C4-2B (cell line): ENCODE data around the gene ARHGAP15.
A peak's percentile ranks its signal among the peaks of the same experiment; 100 is the strongest.

Experiments used
- H3K27ac ChIP-seq: fragments of 450-650 bp; 2 replicates; pipeline ENCODE4 v1.5.1; 2017
- CTCF ChIP-seq: fragments of 450-650 bp; conservative IDR thresholded peaks from 2 replicates; pipeline ENCODE4 v1.5.1; 2017; ENCODE audit warnings: mild to moderate bottlenecking
- ZFX ChIP-seq: fragments of 450-650 bp; IDR thresholded peaks from 2 replicates; pipeline ENCODE4 v1.6.1; 2017

The ARHGAP15 gene

GRCh38 chr2:143226714-143227541 is 97.7 kb downstream of the ARHGAP15 start:
- no peak overlapping the region for H3K27ac ChIP-seq
- TF ChIP-seq ZFX: no peak
- TF ChIP-seq CTCF: no peak

- TF ChIP-seq ZFX: no peak
- H3K27ac ChIP-seq: no peak overlapping the region
These were observed 100.2 kb downstream of the ARHGAP15 start for GRCh38 chr2:143229411-143229810.

GRCh38 chr2:143229952-143230351 is 100.7 kb downstream of the ARHGAP15 start:
- TF ChIP-seq CTCF: no peak
- no peak for TF ChIP-seq ZFX
- no peak overlapping the region for H3K27ac ChIP-seq

- TF ChIP-seq ZFX (no peak), CTCF (0 out of 2 replicates have a peak, but pooled peaks have one; percentile 11)
- no peak overlapping the region for H3K27ac ChIP-seq
These were observed 101.5 kb downstream of the ARHGAP15 start for GRCh38 chr2:143230506-143231253.

GRCh38 chr2:143231254-143231645 is 102.0 kb downstream of the ARHGAP15 start:
- TF ChIP-seq CTCF: no peak
- TF ChIP-seq ZFX: no peak
- no peak overlapping the region for H3K27ac ChIP-seq

- TF ChIP-seq CTCF: no peak
- TF ChIP-seq ZFX: no peak
- H3K27ac ChIP-seq: no peak overlapping the region
These were observed 108.0 kb downstream of the ARHGAP15 start for GRCh38 chr2:143237146-143237777.

GRCh38 chr2:143241403-143242088 is 112.3 kb downstream of the ARHGAP15 start:
- no peak overlapping the region for H3K27ac ChIP-seq
- TF ChIP-seq CTCF: no peak
- TF ChIP-seq ZFX: no peak
